Adrenal gland (tissue), 12 donors: ENCODE results near the gene ADGRF1. TPM values are rescaled to one million over a fixed set of nuclear protein-coding genes. Genes with fewer than 3 reads are reported as not detected.

Experiments
- DNase-seq, 7 donors: peaks; one replicate each; pipeline ENCODE4 v3.0.0-alpha.2; 2019 to 2020
- H3K27ac ChIP-seq, 5 donors: fragments of 200-600 bp; sonication (generic) in 4 of 5; 1 replicate in 3 of 5; 2 replicates in 2 of 5; pipeline versions ENCODE4 v1.5.1 to v1.8.0; 2016 to 2020; ENCODE audit warnings: mild to moderate bottlenecking in 1 of 5
- H3K27me3 ChIP-seq: fragments of 200-600 bp; 2 replicates; pipeline ENCODE4 v1.8.0; 2021
- H3K36me3 ChIP-seq, 2 donors: fragments of 200-600 bp; replicated peaks in 1 of 2; 1 replicate in 1 of 2; 2 replicates in 1 of 2; pipeline versions ENCODE4 v1.5.1 to v1.8.0; 2018 to 2022
- H3K4me1 ChIP-seq, 2 donors: fragments of 200-600 bp; replicated peaks in 1 of 2; 1 replicate in 1 of 2; 2 replicates in 1 of 2; pipeline versions ENCODE4 v1.5.1 to v1.8.0; 2018 to 2021
- H3K4me3 ChIP-seq, 4 donors: fragments of 200-600 bp; sonication (generic) in 3 of 4; one replicate each; pipeline ENCODE4 v1.5.1; 2016 to 2018
- H3K9me3 ChIP-seq, 3 donors: fragments of 200-600 bp; sonication (generic) in 1 of 3; replicated peaks in 1 of 3; 1 replicate in 2 of 3; 2 replicates in 1 of 3; pipeline versions ENCODE4 v1.5.1 to v1.8.0; 2016 to 2021
- CTCF ChIP-seq, 6 experiments: fragments of 450-650 bp in 4 of 6; fragments of 200-600 bp in 2 of 6; sonication (generic) in 1 of 6; IDR thresholded peaks; 1 replicate in 5 of 6; 2 replicates in 1 of 6; pipeline versions ENCODE4 v1.5.1 to v1.8.0; 2016 to 2021; ENCODE audit warnings: antibody characterized with exemption in 6 of 6, mild to moderate bottlenecking in 2 of 6, moderate library complexity in 1 of 6
- POLR2A ChIP-seq, 2 donors: fragments of 450-650 bp; IDR thresholded peaks; one replicate each; pipeline ENCODE4 v1.6.1; 2017; ENCODE audit warnings: antibody characterized with exemption in 2 of 2, mild to moderate bottlenecking in 2 of 2, moderate library complexity in 1 of 2
- WGBS, 4 donors: extraction: QIAGEN DNeasy Blood & Tissue Kit in 2 of 4; methylation state at CpG; one replicate each; pipeline versions ENCODE4 v1.1.5 to v1.1.7; 2013 to 2017; 5-methylcytosine and 5-hydroxymethylcytosine counted together
- intact Hi-C, 2 donors: fragments of 100-400 bp; cut with DNase I; formaldehyde crosslinking; loops; one replicate each; pipeline versions ENCODE4 v1.14.1 to v1.15.0; 2022 to 2023
- polyA plus RNA-seq, 3 donors: library from polyadenylated mRNA; stranded (reverse); fragments of 200-250 nt in 2 of 3; fragments of 350-450 nt in 1 of 3; fragmentation: Illumina TruSeq in 1 of 3; extraction: RNeasy Lipid Tissue Mini Kit (QIAGEN cat#74804) in 1 of 3; gene quantifications; one replicate each; pipeline ENCODE4 v1.2.3, GENCODE V29; 2013 to 2014
- total RNA-seq, 9 donors: library from RNA; depleted of rRNA in 4 of 9; stranded (reverse); fragments of >200 nt in 4 of 9; fragments of 120-200 nt in 1 of 9; fragmentation: NEBNext Ultra II Directional in 1 of 9; extraction: Animal tissue kit (Norgen Biotek cat#: 25700) in 1 of 9; gene quantifications; one replicate each; pipeline versions ENCODE4 v1.1.0 to v1.2.4, GENCODE V29; 2013 to 2023
- donor health status: healthy with polysubstance abuse.
- donor health status: Bipolar disorder and iron deficiency.
- donor health status: DM: yes; HTN: yes; CAD: no.
- donor health status: DM: no; HTN: no; CAD: no.
- donor health status: DM: no; HTN: no; CAD: no.
- donor health status: DM: yes; HTN: yes; CAD: no.

The ADGRF1 gene
- total and polyA plus RNA-seq, 12 donors = under 0.01 to 0.25 (median 0.22) TPM; not detected in 7

- Histone ChIP-seq H3K27ac (no peak overlapping the region), H3K9me3 (no peaks in the 10 kb centered on the region), H3K4me1 (no peaks in the 10 kb centered on the region), H3K4me3 (no peak overlapping the region), H3K36me3 (no peaks in the 10 kb centered on the region), H3K27me3 (no peaks in the 10 kb centered on the region)
- intact Hi-C loops = no loop called here
- no peak for TF ChIP-seq CTCF (IDR thresholded peaks at IDR 0.05)
- no peak for TF ChIP-seq POLR2A (IDR thresholded peaks at IDR 0.05)
- no peak for DNase-seq
- 86 to 97% (median 92%) methylated on average over 2 of the region's 2 CpGs for WGBS, 4 donors
These were observed 27.0 kb upstream of the ADGRF1 start for GRCh38 chr6:47069156-47069555.

GRCh38 chr6:47066418-47066817 lies 24.3 kb upstream of the ADGRF1 start:
- no peak for TF ChIP-seq POLR2A (IDR thresholded peaks at IDR 0.05)
- no peak for TF ChIP-seq CTCF (IDR thresholded peaks at IDR 0.05)
- H3K27ac ChIP-seq = no peak overlapping the region
- no peak overlapping the region for H3K4me3 ChIP-seq
- H3K36me3 ChIP-seq = no peaks in the 10 kb centered on the region
- no peak for DNase-seq
- intact Hi-C loops = no loop called here
- H3K4me1 ChIP-seq = peaks cover 0 to 5% of the 10 kb centered on the region in 2 donors
- WGBS, 4 donors = 75 to 92% (median 78%) methylated on average over 1 of the region's 1 CpG
- H3K9me3 ChIP-seq = no peaks in the 10 kb centered on the region
- H3K27me3 ChIP-seq = no peaks in the 10 kb centered on the region

- Histone ChIP-seq H3K36me3 (no peaks in the 10 kb centered on the region), H3K9me3 (no peaks in the 10 kb centered on the region), H3K27me3 (no peaks in the 10 kb centered on the region), H3K4me1 (peaks cover 0 to 9% of the 10 kb centered on the region in 2 donors), H3K27ac (no peak overlapping the region), H3K4me3 (no peak overlapping the region)
- WGBS, 4 donors = 76 to 89% (median 88%) methylated on average over 2 of the region's 2 CpGs
- intact Hi-C loops = no loop called here
- no peak for DNase-seq
- TF ChIP-seq CTCF (IDR thresholded peaks at IDR 0.05) (no peak), POLR2A (IDR thresholded peaks at IDR 0.05) (no peak)
These were observed 22.1 kb upstream of the ADGRF1 start for GRCh38 chr6:47064274-47064673.

GRCh38 chr6:47062346-47062745 lies 20.2 kb upstream of the ADGRF1 start:
- TF ChIP-seq CTCF (IDR thresholded peaks at IDR 0.05) (no peak), POLR2A (IDR thresholded peaks at IDR 0.05) (no peak)
- H3K27ac ChIP-seq = no peak overlapping the region
- DNase-seq = no peak
- H3K4me1 ChIP-seq = peaks cover 0 to 9% of the 10 kb centered on the region in 2 donors
- intact Hi-C loops = no loop called here
- 76 to 78% (median 77%) methylated on average over 5 of the region's 5 CpGs for WGBS, 4 donors
- H3K27me3 ChIP-seq = no peaks in the 10 kb centered on the region
- no peak overlapping the region for H3K4me3 ChIP-seq
- H3K36me3 ChIP-seq = no peaks in the 10 kb centered on the region
- H3K9me3 ChIP-seq = no peaks in the 10 kb centered on the region
